GM12874 (cell line): ENCODE data around the gene KTI12.

ENCODE experiments used
- CTCF ChIP-seq: IDR thresholded peaks from 2 replicates; pipeline ENCODE4 v1.5.1; 2011; ENCODE audit warnings: low read depth, mild to moderate bottlenecking, control low read depth, low read length, moderate library complexity; ENCODE audit not compliant: insufficient read depth

Gene KTI12

GRCh38 chr1:52033190-52034049, at the start of gene KTI12:
KTI12 (minus strand) TSS chr1:52033810; CDS start chr1:52033761, 49 bp downstream.
- TF ChIP-seq CTCF = no peak

GRCh38 chr1:52080014-52080415, 46.4 kb upstream of the KTI12 start:
- no peak for TF ChIP-seq CTCF

GRCh38 chr1:52072291-52072690, 38.7 kb upstream of the KTI12 start:
- no peak for TF ChIP-seq CTCF

GRCh38 chr1:52070704-52071103, 37.1 kb upstream of the KTI12 start:
- no peak for TF ChIP-seq CTCF

- TF ChIP-seq CTCF = no peak
These were observed 29.6 kb upstream of the KTI12 start for GRCh38 chr1:52063192-52063591.

GRCh38 chr1:52060822-52061221, 27.2 kb upstream of the KTI12 start:
- TF ChIP-seq CTCF = no peak

GRCh38 chr1:52059888-52060287, 26.3 kb upstream of the KTI12 start:
- TF ChIP-seq CTCF = no peak
